ENCODE measurements around the gene TMEM260.
"Not testable (repeated sequence)": the region's sequence is repeated elsewhere in the genome, so short reads cannot be mapped to it uniquely, and the experiment has no call there.

Gene TMEM260

DNA sequence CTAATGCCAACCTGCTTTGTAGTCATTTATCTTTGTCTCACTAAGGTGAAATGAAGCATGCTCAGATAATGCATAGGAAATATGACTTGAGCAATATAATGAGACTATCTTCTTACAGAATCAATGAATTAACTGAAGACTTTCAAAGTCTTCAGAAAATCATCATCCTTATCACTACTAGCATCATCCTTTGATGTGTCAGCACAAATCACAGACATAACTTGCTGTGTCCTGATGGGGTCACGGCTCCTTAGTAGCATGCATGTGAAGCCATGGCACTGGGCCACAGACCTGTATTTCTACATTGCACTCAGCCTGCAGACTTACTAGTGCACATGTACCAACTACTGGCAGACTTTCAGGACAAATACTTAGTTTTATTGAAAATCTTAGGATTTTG is 18.9 kb downstream of the TMEM260 start:
- DNase-seq (ENCODE audit: low read depth in 3 of 3), result no peak

DNA sequence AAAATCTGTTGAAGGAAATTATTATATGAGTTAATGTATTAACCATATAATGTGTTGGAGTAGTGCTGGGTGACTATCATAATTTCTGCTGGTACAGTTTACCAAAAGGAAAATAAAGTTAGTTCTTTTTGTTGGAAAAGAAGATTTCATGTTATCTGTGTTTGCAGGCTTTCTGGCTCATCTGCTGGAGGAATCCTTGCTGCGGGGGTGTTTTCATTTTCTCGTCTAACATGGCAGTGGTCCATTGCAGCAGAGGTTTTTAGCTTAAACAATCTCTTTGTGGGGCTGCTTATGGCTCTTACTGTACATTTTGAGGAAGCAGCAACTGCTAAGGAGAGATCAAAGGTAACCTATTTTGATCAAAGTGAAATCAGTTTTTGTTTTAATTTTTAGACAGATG is 24.1 kb downstream of the TMEM260 start:
- no peak for DNase-seq (ENCODE audit: low read depth in 3 of 3)

DNA sequence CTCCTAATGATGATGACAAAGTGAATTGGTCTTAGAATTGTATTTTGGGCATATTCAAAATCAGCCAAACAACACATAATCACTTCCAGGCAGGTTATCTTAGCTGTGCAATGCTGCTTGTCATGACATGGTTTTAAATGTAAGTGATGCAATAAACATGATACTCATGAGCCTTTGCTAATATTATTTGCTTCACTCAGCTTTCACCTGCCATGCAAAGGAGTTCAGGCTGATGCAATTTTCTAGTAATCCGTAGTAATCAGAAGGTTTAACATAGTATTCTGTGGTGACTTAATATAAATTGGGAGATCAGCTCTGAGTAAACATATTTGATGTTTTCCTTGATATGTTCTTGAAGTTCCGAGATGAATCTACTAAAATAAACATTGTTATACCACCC is 29.1 kb downstream of the TMEM260 start:
- no peak for DNase-seq (ENCODE audit: low read depth in 3 of 3)

DNA sequence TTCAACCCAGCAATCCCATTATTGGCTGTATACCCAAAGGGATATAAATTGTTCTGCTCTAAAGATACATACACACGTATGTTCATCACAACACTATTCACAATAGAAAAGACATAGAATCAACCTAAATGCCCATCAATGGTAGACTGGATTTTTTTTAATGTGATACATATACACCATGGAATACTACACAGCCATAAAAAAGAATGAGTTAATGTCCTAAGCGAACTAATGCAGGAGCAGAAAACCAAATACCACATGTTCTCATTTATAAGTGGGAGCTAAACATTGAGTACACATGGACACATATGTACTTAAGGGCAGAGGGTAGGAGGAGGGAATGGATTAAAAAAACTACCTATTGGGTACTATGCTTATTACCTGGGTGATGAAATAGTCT is 32.1 kb downstream of the TMEM260 start:
- not testable (repeated sequence) for DNase-seq (ENCODE audit: low read depth in 3 of 3)

DNA sequence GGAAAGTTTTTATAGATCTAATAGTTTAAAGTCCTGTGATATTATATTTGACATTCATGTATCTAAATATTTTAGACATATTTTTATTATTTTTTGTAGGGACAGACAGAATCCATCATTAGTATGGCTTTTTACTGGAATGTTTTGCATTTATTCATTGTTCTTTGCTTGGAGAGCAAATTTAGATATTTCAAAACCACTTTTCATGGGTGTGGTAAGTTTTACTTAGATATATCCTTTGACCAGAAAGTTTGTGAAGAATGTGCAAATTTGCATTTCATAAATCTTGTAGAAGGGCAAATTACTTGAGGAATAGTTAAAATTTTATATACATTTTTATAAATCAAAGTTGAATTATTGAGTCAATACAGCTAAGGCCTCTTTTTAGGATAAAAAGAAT is 37.5 kb downstream of the TMEM260 start:
- DNase-seq (ENCODE audit: low read depth in 3 of 3), result no peak

DNA sequence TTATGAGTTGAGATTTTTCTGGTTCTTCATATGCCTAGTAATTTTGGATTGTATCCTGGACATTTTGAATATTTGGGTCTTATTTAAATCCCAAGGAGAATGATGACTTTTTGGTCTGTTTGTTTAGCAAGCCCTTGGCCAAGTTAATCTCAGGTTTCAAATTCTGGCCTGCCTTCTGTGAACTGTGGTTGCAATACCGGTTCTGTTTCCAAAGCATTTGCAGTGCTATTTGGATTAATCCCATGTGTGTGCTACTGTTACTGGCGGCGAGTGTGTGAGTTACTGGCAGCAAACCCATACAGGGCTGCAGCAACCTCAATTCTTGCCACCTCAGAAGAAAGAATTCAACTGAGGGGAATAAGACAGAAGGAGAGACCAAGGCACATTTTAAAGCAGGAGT is 51.1 kb downstream of the TMEM260 start:
- DNase-seq (ENCODE audit: low read depth in 3 of 3), result no peak

DNA sequence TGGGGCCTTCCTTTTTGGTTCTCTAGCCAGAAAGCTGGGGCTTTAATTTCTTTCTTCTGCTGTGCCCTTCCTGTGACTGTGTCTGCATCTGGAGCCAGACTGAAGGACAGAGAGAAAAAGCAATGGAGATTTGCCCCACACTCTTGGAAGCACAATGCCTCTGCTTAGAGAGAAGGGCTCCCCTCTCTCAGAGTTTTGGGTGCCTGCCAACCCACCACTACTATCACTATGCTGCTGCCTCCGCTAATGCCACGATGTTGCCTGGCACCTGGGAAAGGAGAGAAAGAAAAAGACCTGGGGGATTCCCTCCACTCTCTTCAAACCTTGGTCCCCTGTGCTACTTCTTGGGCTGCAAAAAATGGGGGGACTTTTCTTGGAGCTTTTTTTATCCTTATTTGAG is 52.6 kb downstream of the TMEM260 start:
- DNase-seq (ENCODE audit: low read depth in 3 of 3), result no peak

DNA sequence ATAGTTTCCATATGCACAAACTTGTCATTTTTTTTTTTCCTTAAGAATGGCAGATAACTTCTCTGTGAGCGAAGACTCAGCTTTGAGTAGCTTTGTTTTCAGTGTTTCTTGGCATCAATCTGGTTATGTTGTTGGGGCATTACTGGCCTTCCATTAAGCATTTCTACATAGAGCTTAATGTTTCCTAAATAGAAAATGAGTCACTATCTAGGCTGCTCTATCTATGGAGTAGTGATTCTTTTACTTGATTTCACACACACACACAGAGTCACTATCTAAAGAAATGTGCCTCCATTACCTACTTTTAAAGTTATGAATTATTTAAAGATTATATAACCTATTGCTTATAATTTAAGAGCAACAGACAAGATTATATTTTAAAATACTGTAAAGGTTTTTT is 53.9 kb downstream of the TMEM260 start:
- DNase-seq (ENCODE audit: low read depth in 3 of 3), result no peak

DNA sequence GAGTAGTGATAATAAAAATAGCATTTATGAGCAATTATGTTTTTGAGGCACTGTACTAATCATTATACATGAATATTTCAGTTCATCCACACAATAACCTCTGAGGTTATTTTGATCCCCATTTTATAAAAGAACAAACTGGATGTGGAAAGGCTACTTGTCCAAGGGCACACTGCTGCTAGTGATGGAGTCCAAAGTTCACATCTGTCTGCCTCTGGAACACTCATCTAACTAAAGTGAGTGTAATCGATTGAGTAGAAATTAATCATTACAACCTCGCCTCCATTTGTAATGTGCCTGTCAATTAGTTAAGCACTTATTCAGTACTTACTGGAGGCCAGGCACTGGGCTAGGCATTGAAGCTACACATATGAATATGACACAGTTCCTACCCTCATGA is 55.4 kb downstream of the TMEM260 start:
- no peak for DNase-seq (ENCODE audit: low read depth in 3 of 3)

DNA sequence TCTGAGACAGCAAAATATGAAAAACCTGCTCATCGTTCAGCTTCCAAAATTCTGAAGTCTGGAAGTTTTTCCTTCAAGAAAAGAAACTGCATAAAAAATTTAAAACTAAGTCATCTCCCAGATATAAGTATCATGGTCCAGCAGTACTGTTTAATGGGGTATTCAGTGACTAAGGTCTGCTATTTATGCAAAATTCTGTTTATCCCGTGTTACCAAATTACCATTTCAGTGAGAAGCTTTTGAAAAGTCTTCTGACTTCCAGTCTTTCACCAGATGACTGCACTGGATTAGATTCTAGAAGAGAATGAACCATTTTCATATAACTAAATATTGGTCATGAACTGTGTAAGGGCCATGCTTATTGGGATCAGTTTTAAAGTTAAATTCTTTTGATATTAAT is 67.9 kb downstream of the TMEM260 start:
- no peak for DNase-seq (ENCODE audit: low read depth in 3 of 3)

DNA sequence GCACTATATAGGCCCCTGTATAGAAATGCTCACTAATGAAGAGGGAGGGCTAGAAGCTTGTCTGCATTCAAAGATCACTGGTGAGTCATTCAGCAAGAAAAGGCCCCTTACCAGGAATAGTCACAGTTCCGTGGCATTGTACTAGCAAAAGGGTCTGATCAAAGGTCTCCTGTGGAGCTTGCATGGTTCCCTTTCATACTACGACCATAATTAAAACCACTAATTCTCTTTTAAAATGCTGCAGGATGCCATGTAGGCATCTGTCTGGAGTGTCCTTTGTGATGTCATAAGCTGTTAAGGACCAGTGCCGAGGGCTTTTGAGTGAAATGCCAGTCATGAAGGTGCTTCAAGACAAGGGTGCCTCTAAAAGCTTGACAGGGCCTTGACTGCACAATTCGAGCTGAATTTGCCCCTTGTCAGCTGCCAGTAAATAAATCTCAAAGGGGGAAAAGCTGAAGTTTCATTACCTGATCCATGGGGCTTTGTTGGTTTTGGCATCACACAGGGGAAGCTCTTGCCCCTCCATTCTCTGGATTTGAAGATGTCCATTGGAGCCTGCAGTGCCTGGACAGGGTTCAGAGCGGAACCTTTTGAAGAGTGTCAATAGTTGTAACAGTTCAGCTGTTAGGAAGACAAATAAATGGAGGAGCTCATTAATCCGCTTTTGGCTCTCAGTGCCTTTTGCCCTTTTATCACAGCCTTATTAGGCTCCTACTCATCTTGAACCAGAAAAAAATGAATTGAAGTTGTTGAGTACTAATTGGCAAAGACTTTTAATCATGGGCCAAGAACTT is 69.1 kb downstream of the TMEM260 start:
- DNase-seq (ENCODE audit: low read depth in 3 of 3), result no peak

DNA sequence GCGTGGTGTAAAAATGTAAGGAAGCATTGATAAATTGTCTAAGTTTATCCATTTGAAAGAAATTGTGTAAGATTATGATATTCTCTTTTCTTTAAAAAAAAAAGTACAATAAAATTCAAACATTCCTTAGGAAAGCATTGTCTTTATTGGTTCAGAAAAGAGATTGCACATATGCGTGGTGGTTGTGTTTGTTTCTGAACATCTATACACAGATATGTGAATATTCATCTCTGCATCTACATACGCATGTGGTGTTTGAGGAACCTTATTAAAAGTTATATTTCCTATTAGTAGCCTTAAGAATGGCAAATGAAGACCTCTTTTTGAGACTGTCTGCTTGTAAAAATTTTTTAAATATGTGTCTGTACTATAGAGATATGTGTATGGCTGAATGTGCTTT is 69.8 kb downstream of the TMEM260 start:
- DNase-seq (ENCODE audit: low read depth in 3 of 3), result no peak

DNA sequence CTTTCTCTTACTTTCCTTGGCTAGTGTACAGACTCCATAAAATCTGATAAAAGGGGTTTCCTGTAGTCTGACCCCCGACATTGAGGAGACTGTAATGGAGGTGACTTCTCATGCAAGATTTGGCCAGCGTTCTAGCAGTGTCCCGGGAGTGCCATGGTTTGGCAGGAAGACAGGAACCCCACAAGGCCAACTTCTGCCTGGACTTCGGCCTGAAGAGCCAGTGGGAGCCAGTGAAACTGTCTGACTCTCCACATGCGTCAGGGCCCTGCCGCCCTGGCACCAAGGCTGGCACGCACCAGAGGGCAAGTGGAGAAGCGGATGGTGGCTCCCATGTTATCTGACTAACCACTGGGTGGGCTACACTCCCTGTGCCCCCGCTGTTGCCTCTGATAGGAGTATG is 70.5 kb downstream of the TMEM260 start:
- no peak for DNase-seq (ENCODE audit: low read depth in 3 of 3)

DNA sequence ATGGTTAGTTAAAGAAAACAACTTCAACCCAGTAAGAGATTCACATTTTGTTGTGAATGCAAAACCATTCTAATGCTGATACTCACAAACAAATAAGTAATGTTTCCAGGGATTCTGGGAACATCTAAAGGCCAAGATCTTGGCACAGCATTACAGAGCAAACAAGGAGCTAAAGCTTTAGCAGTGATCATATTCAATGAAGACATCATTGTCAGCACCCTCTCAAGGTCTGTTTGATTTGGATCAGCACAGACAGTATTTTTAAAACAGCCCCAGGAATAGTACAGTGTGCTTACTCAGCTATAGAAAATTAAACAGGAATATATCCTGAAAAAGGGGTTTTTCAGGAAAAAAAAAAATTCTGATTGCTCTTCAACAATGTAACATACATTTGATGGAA is 71.4 kb downstream of the TMEM260 start:
- DNase-seq (ENCODE audit: low read depth in 3 of 3), result no peak

DNA sequence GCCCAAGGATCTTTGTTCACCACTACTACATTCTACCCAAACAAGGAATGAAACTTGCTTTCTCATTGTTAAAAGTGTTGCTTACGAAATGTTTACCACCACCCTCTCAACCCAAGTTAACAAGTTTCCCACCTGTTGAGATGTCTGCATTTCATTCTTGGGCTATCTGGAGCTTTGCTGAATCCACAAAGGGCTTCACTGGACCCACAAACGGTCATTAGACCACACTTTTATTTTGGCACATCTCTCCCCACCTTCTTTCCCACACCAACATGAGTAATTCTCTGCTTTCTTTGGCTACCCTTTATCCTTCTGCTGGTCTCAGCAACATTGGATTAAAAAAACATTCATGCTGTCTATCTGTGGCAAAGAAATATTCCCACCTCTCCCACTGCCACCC is 78.0 kb downstream of the TMEM260 start:
- DNase-seq (ENCODE audit: low read depth in 3 of 3), result no peak

DNA sequence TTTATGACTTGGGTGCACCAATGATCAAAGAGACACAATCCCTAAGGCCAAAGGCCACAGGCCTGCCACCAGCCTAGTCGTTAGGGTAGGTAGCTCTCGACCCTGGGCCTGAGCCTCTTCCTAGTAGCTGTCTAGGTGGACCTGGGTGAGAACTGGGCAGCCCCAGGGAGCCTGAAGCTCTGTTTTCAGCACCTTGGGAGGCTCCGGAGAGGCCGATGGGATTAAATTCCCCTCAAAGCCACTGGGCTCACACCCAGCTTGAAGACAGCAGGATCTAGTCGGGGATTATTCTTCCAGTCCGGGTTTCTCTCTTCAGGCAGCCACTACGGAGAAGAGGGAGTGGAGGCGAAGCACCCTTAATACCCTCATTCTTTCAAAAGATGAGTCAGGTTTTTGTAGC is 79.8 kb downstream of the TMEM260 start:
- no peak for DNase-seq (ENCODE audit: low read depth in 3 of 3)

DNA sequence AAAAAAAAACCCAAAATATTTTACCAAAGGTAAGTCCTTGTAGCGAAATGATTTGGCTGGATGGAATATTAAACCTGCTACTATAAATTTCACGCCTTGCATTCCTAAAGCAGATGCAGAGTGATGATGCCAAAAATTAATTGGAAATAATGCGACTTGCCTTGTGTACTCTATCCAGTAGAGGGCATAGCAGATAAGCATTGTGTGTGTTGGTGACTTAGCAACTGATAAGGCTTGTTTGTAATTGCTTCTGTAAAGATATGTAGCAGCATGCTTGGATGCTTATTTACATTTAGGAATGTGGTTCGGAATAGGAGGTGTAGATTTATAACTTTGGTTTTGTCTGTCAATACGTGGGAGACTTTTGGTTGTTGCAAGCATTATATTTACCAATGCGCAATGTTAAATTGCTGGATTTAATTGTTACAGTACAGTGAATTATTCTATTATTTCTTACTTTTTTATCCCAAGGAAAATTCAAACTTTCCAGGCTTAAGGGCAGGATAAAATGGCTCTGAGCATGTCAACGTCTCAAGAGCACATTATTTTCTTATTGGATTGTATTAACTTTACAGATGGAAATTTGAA is 80.5 kb downstream of the TMEM260 start:
- DNase-seq (ENCODE audit: low read depth in 3 of 3), result no peak

DNA sequence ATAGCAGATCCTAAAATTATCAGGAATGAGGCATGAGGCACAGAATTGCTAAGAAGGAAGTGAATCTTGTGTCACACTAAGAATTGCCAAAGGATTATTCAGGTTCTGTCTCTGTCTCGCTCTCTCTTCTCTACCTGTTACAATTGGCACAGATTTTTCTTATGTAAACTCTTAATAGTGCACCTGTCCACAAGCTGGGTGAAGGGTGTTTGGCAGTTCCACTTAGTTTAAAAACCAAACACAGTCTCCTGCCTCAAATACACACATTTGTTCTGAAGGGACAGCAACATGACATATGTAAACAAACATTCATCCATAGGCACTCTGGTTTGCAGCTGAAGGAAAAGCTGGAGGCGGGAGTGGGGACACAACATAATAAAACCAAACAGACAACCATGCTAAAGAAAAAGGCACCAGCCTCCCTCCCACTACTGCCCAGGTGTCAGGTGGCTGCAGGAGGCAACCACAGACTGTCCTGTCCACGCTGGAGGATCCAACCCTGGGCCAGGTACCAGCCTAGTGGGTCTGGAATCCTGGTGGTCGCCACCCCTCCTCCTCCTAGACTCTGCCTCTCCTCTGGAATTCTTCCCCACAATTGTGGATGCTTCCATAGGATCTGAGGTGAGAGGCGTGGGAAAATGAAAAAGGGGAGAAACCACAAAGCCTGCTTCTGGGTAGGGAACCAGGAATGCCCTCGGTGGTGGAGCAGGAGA is 81.2 kb downstream of the TMEM260 start:
- DNase-seq (ENCODE audit: low read depth in 3 of 3), result no peak

DNA sequence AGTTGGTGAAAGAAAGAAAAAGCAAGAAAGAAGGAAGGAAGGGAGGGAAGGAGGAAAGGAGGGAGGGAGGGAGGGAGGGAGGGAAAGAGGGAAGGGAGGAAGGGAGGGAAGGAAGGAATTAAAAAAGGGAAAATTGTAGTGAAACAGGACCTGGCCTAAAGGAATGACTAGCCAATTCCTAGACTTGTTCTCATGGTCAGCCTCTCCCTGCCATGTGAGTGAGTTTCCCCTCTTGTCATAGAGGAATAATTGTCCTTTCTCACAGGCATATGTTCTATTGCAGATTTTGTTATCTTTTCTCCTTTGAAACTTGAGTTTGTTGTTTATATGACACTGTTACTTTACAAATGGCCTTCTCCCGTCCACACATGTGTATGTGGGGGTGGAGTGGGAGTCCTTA is 81.9 kb downstream of the TMEM260 start:
- no peak for DNase-seq (ENCODE audit: low read depth in 3 of 3)

DNA sequence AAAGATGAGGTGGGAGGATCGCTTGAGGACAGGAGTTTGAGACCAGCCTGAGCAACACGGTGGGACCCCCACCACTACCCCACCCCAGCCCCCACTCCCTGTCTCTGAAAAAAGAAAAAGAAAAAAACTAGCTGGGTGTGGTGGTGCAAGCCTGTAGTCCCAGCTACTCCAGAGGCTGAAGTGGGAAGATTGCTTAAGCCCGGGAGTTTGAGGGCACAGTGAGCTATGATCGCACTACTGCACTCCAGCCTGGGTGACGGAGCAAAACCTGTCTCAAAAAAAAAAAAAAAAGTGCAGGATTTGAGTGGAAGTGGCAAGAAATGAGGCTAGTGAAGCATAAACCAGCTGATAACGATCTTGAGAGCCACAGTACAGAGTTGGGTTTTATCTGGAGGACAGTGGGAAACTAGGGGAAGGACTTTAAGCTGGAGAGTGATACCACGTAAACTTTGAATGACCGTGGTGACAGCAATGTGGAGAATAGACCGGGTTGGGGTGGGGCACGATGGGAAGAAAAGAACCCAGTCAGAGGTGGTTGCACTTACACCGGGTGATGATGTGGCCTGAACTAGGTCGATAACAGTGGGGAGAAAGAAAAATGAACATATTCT is 85.3 kb downstream of the TMEM260 start:
- no peak for DNase-seq (ENCODE audit: low read depth in 3 of 3)

DNA sequence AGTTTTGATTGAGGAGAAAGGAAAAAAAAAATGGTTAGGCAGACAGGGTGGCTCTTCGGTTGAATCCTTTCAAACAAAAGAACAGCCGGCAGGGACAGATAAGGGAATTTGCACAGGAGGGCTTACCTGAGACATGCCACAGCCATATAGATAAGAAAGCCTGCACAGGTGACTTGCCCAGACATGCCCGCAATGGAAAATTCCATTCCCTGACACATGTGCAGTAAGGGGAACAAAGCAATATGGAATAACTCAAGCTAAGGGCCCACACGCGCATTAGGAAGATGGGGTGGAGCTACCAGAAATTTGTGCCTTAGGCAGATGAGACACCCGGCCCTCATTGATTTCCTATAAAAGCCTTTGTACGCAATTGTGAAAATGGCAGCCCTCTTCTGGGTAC is 86.7 kb downstream of the TMEM260 start:
- DNase-seq (ENCODE audit: low read depth in 3 of 3), result no peak

DNA sequence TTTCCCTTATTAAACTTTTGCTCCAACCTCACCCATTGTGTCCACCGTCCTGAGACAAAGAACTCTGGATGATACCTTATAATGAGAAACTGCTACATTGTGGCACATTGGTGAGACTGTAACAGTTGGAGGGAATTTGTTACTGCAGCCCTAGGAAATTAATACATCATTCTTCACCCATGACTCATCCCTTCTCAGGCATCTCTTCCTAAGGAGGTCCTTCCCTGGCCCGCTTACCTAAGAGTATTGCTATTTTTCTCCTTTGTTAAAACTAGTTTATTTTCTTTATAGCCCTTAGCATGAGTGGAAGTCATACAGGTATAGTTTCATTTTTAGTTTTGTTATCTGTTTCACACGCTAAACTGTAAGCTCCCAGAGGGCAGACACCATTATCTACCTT is 87.1 kb downstream of the TMEM260 start:
- DNase-seq (ENCODE audit: low read depth in 3 of 3), result no peak

DNA sequence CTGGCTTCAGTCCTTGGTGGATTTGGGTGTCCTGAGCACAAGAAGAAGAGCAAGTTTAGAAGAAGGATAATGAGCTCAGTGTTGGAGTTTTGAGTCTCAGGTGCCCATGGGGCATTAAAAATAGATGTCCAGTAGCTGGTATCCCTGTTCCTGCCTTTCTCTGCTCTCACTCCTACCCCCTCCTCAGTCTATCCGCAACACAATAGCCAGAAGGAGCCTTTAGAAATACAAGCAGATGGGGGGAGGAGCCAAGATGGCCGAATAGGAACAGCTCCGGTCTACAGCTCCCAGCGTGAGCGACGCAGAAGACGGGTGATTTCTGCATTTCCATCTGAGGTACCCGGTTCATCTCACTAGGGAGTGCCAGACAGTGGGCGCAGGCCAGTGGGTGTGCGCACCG is 87.7 kb downstream of the TMEM260 start:
- not testable (repeated sequence) for DNase-seq (ENCODE audit: low read depth in 3 of 3)

Data from stimulated activated CD4-positive, alpha-beta T cell treated with anti-CD3 and anti-CD28 coated beads, TNF-alpha, amount 100 ng/mL, for 24 hours (primary cell).